Measurements from ENCODE around the gene NR6A1.

Gene NR6A1

DNA sequence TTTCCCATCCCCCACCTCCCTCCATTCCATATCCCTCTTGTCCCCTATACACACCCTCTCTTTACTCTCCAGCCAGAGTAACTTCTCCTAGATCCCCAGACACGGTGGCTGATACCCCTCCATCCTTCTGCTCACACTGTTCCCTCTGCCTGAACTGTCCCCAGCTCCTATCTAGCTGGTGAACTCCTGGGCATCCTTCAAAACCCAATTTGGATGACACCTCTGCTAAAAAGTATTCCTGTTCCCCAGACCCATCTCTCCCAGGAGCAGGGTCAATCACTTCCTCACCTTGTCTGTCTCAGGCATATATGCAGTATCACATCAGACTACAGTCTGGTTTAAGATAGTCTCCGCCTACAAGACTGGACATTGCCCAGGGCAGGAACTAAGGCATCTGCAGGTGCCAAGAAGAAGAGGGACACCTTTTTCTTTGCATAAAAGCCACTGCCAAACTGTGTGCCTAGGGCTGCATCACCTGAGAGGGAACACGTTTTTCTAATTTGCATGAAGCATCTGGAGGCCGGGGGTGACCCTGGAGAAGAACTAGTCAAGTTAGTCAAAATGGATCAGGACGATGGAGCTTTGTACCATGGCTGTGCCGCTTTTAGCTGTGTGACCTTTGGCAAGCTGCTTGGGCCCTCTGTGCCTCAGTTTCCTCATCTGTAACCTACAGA lies 291.0 kb downstream of the NR6A1 start:
- DNase-seq: no peak

DNA sequence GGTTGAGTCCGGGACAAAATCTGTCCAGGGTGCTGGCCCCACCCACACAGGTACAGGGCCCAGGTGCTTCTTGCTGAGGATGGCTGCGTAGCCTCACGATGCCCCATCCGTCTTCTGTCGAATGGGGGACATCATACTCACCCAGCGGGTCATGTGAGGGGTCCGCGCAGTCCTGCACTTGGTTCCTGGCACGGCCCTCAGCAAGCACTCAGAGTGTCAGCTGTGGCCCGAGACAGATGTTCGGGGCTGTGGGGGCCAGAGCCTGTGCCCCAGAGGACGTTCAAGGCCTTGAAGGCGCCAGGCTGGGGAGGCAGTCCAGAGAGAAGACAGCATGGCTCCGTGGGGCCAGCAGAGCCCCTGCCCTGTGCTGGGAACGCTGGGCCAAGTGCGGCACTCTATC lies 291.7 kb downstream of the NR6A1 start:
- no peak for DNase-seq

DNA sequence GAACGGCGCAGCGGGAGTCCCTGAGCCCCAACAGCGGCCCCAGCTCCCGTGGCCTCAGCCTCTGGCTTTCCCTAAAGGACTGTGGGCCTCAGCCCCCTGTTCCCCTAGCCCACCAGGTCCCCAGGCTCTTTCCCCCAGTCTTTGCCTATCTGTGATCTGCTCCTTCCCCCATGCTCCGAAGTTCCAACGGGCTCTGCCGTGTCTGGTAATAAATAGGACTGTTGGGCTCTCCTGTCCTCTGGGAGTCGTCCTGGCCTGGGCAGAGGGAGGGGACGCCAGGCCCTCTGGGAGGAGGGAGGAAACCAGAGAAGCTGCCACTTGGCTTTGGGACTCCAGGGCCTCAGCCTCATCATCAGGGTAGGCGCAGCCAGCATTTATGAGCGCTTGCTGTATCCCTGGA lies 292.8 kb downstream of the NR6A1 start:
- no peak for DNase-seq

DNA sequence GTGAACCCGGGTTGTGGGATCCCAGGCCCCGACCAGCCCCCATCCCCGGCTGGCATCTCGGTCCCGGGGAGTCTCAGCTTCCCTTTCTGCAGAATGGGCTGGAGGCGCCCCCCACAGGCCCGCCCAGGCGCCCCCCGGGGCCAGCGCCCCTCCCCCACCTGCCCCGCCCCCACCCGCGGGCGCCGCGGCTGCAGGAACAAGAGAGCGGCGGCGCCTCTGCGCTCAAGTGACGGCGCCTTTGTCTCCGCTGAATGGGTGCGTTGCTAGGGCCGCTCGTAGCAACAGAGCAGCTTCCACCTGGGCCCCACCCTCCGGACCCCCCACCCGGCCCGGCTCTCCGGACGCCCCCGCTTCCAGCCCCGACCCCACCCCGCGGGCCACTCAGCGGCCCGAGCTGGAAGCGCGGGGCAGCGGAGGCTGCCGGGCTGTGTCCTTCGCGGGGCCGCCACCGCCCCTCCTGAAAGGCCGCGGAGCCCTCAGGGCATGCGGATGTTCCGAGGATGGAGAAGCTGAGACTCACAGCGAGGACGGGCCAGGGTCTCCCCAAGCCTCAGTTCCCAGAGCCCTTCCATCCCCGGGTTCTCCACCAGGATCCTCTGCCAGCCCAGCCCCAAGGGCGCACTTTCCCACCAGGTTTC lies 293.3 kb downstream of the NR6A1 start:
- DNase-seq: no peak

DNA sequence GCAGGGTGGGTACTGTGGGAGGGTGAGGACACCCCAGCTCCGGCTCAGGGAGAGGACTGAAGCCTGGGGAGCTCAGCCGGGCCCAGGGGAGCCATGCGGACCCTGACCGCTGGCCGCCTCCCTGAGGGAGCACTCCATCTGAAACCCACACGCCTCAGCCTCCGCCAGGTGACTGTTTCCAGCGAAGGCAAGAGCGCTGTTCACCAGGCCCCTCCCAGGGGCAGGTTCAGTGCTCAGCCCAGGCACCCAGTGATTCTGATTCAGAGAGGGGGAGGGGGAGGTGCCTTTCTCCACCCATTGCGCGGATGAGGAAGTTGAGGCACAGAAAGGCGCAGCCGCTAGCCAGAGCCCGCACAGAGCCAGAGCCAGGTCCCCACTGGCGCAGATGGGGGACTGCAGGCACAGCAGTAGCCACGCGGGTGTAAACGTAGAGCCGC lies 293.9 kb downstream of the NR6A1 start:
- no peak for DNase-seq

DNA sequence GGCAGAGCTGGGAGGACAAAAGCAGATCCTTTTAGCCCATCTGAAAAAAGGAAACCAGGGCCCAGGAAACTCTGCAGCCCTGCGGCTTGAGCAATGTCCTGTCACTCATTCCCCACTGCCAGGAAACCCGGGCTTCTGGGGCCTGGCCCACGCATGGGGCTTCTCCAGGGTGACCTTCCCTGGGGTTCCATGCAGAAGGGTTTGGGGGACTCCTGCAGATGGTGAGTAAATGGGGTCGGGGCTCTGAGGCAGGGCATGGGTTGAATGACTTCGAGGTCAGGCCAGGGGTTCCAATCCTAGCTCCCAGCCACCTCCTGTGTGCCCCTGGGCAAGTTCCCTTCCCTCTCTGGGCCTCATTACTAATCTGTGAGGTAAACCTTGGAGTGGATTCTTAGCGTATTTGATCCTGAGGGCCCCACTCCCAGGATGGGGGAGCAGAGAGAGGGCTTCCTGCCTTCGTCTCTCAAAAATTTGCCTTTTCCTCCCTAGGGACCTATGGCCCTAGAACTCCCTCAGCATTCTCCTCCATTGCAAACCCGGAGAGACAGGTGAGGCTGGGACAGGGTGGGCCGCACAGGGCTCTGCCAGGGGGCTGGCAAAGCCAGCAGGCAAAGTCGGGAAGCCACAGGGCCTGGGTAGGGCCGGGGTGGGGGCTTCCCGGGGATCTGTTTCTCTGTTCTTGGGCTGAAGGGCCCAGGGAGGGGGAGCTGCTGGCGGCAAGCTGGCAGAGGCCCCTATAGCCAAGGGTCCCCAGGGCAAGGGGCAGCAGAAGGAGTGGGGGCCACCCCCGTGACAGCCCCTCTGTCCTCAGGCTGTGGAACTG lies 295.0 kb downstream of the NR6A1 start:
- no peak for DNase-seq

DNA sequence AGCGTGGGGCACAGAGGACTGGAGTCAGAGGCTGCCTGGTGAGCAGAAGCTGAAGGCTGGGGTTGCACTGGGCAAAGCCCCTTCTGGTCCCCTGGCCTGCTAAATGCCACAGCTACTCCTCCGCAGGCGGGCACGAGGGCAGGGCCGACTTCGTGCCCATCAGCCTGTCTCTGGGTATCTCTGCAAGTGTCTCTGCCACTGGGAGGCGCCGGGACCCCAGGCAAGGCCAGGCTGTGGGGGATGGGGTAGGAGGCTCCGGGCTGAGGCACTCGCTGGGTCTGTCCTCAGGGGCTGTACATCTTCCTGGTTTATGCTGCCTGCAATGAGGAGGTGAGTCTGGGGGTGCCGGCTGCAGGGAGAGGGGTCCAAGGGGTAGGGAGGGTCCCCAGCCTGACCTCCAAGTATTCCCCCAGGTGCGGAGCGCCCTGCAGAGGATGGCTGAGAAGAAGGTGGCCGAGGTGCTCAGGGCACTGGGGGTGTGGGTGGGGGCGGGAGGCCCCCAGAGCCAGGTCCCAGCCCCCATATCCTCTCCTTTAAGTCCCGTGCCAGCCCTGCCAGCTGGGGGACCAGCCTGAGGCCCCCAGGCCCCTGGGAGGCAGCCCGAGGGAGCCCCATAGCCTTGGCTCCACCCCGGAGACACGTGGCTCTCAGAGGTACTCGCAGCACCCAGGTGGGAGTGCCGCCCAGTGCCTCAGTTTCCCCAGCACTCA lies 295.8 kb downstream of the NR6A1 start:
- no peak for DNase-seq

DNA sequence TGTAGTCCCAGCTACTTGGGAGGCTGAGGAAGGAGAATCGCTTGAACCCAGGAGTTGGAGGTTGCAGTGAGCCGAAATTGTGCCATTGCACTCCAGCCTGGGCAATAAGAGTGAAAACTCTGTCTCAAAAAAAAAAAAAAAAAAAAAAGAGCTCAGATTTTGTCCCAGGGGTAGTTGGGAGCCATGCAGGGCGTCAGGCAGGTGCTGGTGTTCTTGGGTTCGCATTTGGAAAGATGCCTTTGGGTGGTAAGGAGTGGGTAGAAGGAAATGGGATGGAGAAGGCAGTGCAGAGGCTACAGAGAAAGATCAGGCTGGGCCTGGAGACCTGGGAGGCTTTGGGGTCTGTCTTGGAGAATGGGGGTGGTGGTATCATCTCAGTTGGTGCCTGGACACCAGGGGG lies 297.0 kb downstream of the NR6A1 start:
- DNase-seq: no peak

DNA sequence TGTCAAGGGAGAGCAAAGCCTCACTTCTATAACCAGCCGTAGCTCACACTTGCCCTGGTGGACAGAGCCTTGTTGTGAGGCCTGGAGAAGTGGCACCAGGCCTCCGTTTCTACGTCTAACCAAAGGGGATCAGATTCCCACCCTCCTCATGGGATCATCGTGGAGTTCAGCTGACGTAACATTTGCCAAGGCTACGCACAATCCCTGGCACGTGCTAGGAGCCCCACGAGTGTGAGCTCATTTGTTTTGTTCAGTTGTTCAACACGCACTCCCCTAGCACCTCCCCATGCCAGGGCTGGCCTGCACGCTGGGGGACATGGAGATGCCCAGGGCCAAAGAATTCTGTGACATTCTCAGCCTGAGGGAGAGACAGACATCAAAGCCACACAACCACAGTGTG lies 297.8 kb downstream of the NR6A1 start:
- DNase-seq: no peak

DNA sequence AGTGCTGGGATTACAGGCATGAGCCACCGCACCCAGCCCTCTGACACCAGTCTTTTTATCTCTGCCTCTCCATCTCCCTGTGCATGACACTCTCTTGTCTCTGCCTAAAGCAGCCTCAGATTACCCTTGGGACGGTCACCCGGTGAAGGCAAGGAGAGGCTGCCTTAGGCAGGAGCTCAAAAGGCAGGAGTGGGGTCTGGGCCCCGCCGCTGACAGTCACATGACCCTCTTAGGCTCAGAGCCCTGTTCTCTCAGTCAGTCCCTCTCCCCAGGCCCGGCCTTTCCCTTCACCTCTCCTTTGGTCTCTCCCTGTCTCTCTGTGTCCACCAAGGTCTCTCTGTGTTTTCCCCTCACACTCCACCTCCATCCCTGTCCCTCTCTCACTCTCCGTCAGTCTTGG lies 298.3 kb downstream of the NR6A1 start:
- DNase-seq: no peak

DNA sequence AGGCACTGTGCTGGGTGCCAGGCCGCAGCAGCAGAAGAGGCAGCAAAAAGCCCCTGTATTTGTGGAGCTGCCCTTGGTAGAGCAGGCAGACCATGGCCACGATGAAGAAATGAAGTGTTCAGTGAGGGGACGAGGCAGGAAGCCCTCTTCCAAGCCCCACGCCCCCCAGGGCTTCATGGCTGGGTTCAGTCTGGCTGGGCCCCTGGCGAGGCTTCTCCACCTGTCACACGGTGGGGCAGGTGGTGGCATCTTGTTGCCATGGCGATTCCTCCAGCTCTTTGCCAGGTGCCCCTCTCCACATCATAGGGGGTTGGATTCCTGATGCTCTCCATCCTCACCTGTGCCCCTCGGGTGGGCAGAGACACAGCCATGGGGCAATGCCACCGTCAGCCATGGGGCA lies 299.4 kb downstream of the NR6A1 start:
- DNase-seq: no peak

DNA sequence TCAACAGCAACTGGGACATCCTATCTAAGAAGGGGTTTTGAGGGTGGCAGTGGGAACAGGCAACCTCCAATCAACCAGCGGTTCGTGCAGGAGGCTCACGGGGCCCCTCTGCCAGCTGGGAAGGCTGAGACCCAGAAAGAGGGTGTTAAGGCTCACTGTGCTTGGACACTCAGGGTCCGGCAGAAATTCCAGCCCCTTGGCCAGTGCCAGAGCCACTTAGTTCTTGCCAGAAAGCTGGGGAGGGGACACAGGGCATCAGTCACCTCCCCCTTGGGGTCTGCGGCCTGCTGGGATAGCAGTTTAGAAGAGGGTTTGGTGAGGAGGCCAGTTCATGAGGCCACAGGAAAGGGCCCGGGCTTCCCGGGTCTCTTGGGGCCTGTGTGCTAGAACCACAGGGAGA lies 300.4 kb downstream of the NR6A1 start:
- no peak for DNase-seq

DNA sequence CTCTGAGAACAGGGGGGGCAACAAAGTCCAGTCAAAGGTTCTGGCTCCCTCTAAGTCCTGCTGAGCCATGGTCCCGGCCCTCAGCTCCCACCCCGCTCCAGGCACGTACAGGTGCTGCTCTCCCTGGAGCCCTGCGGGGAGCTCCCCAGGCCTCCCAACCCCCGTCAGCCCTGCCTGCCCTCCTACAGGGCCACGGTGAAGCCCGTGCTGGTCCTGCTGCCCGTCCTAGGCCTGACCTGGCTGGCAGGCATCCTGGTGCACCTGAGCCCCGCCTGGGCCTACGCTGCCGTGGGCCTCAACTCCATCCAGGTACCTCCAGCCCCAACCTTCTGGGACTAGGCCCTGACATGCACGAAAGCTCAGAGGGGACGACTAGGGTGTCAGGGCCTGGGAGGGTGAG lies 300.8 kb downstream of the NR6A1 start:
- DNase-seq: no peak

DNA sequence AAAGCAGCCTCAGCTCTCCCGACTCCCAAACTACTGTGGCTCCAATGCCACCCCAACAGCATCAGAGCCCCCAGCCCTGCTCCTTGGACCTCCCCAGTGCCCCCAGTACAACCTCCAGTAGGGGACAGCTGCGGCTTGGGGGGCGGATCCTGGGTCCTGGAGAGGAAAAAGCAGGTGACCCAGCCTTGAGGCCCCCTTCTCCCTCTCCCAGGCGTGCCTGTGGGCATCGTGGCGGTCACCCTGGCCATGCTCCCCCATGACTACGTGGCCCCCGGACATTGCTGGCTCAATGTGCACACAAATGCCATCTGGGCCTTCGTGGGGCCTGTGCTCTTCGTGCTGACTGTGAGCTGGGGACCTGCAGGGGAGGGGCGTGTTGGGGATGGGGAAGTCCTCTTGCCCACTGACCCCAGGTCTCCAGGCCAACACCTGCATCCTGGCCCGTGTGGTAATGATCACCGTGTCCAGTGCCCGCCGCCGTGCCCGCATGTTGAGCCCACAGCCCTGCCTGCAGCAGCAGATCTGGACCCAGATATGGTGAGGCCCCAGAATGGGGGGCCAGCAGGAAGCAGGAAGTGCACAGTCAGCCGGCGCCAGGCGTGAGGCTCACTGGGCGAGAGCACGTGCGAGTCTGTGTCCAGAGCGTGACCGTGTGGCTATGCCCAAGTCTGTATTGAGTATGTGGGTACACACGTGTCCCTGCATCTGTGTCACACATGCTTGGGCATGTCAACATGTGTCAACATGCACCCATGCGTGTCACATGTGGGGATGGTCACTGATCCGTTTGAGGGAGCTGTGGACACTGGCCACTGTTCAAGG lies 301.9 kb downstream of the NR6A1 start:
- no peak for DNase-seq

DNA sequence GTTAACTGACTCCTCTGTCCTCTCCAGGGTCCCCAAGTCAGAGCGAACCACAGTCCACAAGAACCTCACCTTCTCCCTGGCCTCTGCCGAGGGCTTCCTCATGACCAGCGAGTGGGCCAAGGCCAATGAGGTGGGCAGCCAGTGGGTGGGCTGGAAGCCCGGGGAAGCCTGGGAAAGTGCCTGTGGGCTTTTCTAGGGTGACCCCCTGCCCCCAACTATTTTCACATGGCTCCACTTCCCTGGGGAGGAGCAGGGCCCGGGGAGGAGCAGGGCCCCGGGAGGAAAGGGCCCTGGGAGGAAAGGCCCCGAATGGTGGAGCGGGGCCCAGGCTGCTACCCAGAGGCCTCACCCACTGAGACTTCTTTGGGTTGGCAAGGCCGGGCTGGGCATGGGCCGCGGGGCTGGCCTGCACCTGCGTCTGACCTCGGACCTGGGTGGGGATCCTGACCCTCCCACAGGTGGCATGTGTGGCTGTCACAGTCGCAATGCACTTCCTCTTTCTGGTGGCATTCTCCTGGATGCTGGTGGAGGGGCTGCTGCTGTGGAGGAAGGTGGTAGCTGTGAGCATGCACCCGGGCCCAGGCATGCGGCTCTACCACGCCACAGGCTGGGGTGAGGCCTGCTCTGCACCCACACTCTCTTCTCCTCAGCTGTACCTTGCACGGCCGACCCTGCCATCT lies 302.9 kb downstream of the NR6A1 start:
- no peak for DNase-seq

DNA sequence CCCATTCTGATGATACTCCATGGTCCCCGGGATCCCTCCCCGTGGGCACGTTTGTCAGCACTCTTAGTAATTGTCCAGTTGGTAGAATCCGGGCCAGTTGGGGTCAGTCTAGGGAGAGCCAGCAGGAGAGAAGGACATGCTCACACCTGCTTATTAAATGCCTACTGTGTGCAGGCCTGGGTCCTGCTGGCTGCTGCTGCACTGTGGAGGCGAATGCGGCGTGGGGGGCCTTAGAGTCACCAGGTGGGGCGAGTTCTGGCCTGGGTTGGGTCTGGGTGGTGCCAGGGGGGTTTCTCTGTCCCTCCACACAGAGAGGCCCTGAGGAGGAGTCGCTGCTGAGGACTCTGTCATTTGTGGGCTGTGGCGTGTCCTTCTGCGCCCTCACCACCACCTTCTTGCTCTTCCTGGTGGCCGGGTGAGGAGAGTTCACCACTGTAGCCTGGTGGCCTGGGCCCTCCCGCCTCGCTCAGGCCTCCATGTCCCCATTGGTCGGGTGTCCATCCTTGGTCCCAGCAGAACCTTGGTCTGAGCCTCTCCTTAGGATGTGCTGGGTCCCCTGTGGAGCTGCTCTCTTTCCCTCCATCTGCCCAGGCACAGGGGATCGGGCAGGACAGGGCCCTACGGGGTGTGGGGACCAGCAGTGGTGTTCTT lies 303.6 kb downstream of the NR6A1 start:
- no peak for DNase-seq
